Trophoblast cell (in vitro differentiated cells and primary cell): ENCODE measurements around the gene GPR21.

Source experiments
- DNase-seq, 2 donors: peaks; one replicate each; pipeline ENCODE4 v3.0.0-alpha.2; 2016
- H2AFZ ChIP-seq: 2 replicates; pipeline ENCODE4 v1.6.1; 2013; ENCODE audit warnings: low read length, moderate library complexity, mild to moderate bottlenecking; ENCODE audit not compliant: insufficient read depth, poor library complexity
- H2AK5ac ChIP-seq: 2 replicates; pipeline ENCODE4 v1.6.1; 2013; ENCODE audit warnings: mild to moderate bottlenecking, low read length
- H2BK120ac ChIP-seq: 2 replicates; pipeline ENCODE4 v1.6.1; 2013; ENCODE audit warnings: low read length, mild to moderate bottlenecking, moderate library complexity; ENCODE audit not compliant: insufficient read depth, poor library complexity
- H2BK12ac ChIP-seq: 2 replicates; pipeline ENCODE4 v1.6.1; 2013; ENCODE audit warnings: mild to moderate bottlenecking, low read length, moderate library complexity
- H2BK5ac ChIP-seq: 2 replicates; pipeline ENCODE4 v1.6.1; 2013; ENCODE audit warnings: low read length, low read depth, moderate library complexity, mild to moderate bottlenecking; ENCODE audit not compliant: poor library complexity
- H3K14ac ChIP-seq: 2 replicates; pipeline ENCODE4 v1.6.1; 2013; ENCODE audit warnings: mild to moderate bottlenecking, low read length
- H3K18ac ChIP-seq: 2 replicates; pipeline ENCODE4 v1.6.1; 2013; ENCODE audit warnings: mild to moderate bottlenecking, low read length
- H3K23ac ChIP-seq: 2 replicates; pipeline ENCODE4 v1.6.1; 2013; ENCODE audit warnings: low read length
- H3K27ac ChIP-seq: 2 replicates; pipeline ENCODE4 v1.5.1; 2013; ENCODE audit warnings: low read depth, mild to moderate bottlenecking, inconsistent platforms, low read length, moderate library complexity
- H3K27me3 ChIP-seq: 2 replicates; pipeline ENCODE4 v1.6.1; 2013; ENCODE audit warnings: inconsistent platforms, mild to moderate bottlenecking, low read length, moderate library complexity; ENCODE audit not compliant: insufficient read depth
- H3K36me3 ChIP-seq, 2 experiments: 1 replicate in 1 of 2; 2 replicates in 1 of 2; pipeline ENCODE4 v1.6.1; 2013; ENCODE audit warnings: low read length in 2 of 2, mild to moderate bottlenecking in 2 of 2, moderate library complexity in 1 of 2; ENCODE audit not compliant: insufficient read depth in 2 of 2, control insufficient read depth in 1 of 2
- H3K4ac ChIP-seq: 2 replicates; pipeline ENCODE4 v1.6.1; 2013; ENCODE audit warnings: low read depth, mild to moderate bottlenecking, low read length, moderate library complexity
- H3K4me1 ChIP-seq, 2 experiments: 1 replicate in 1 of 2; 2 replicates in 1 of 2; pipeline ENCODE4 v1.6.1; 2013; ENCODE audit warnings: low read length in 2 of 2, mild to moderate bottlenecking in 2 of 2, moderate library complexity in 1 of 2; ENCODE audit not compliant: insufficient read depth in 2 of 2, control insufficient read depth in 1 of 2
- H3K4me2 ChIP-seq: 2 replicates; pipeline ENCODE4 v1.6.1; 2013; ENCODE audit warnings: inconsistent platforms, mild to moderate bottlenecking, low read length, moderate library complexity
- H3K4me3 ChIP-seq: 2 replicates; pipeline ENCODE4 v1.5.1; 2013; ENCODE audit warnings: mild to moderate bottlenecking, low read depth, low read length, inconsistent platforms
- H3K79me1 ChIP-seq: one replicate; pipeline ENCODE4 v1.6.1; 2013; ENCODE audit warnings: low read length
- H3K79me2 ChIP-seq: 2 replicates; pipeline ENCODE4 v1.6.1; 2013; ENCODE audit warnings: low read length, mild to moderate bottlenecking; ENCODE audit not compliant: control insufficient read depth, insufficient read depth, poor library complexity
- H3K9ac ChIP-seq: 2 replicates; pipeline ENCODE4 v1.6.1; 2013; ENCODE audit warnings: mild to moderate bottlenecking, low read length
- H3K9me3 ChIP-seq: 2 replicates; pipeline ENCODE4 v1.6.1; 2013; ENCODE audit warnings: low read depth, mild to moderate bottlenecking, control low read depth, inconsistent platforms, low read length; ENCODE audit not compliant: insufficient read depth
- H4K12ac ChIP-seq: 2 replicates; pipeline ENCODE4 v1.6.1; 2013; ENCODE audit warnings: low read depth, mild to moderate bottlenecking, low read length, moderate library complexity
- H4K8ac ChIP-seq: 2 replicates; pipeline ENCODE4 v1.6.1; 2013; ENCODE audit warnings: low read depth, mild to moderate bottlenecking, low read length, moderate library complexity
- H4K91ac ChIP-seq: one replicate; pipeline ENCODE4 v1.6.1; 2013; ENCODE audit warnings: low read depth, mild to moderate bottlenecking, low read length, moderate library complexity
- WGBS: extraction: QIAGEN DNeasy Blood & Tissue Kit; methylation state at CpG from one replicate; pipeline ENCODE4 v1.1.7; 2013; ENCODE audit warnings: missing lambda C conversion rate; ENCODE audit not compliant: insufficient read length, insufficient coverage; ENCODE audit errors: extremely low coverage; 5-methylcytosine and 5-hydroxymethylcytosine counted together

Gene GPR21

DNA sequence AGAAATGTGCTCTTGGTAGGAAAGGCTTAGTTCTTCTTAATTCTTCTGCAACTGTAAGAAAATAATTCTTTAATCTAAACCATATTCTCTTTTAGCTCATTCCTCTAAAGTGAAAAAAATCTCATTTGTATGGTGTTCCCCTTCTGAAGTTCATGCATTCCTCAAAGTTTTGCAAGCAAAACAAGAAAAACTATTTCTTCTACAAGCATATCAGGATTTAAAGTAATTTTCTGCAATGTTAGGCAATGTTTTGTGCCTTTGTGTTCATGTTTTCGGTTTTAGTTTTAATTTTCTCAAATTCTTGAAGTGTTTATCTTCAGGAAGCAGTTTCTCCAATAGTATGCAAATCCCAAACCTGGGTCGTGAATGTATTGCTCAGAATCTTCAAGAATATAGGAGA, 12.7 kb upstream of the GPR21 start:
- Histone ChIP-seq H3K27ac (no peak overlapping the region), H3K9ac (no peak overlapping the region), H4K8ac (no peak overlapping the region), H3K9me3 (no peaks in the 10 kb centered on the region), H3K27me3 (no peaks in the 10 kb centered on the region), H2BK12ac (no peak overlapping the region), H3K36me3 (peaks cover 6 to 17% of the 10 kb centered on the region in 2 experiments), H2AK5ac (no peak overlapping the region), H3K4me1 (no peaks in the 10 kb centered on the region), H3K79me2 (no peaks in the 10 kb centered on the region), H3K4ac (no peak overlapping the region), H3K18ac (no peak overlapping the region), H2AFZ (no peak overlapping the region), H3K4me2 (no peak overlapping the region), H3K14ac (no peak overlapping the region), H4K91ac (no peak overlapping the region), H2BK120ac (no peak overlapping the region), H2BK5ac (no peak overlapping the region), H3K79me1 (no peaks in the 10 kb centered on the region), H3K23ac (no peak overlapping the region), H4K12ac (no peak overlapping the region), H3K4me3 (no peak overlapping the region)
- DNase-seq: peak in 1 of 2 donors; percentile 62
- WGBS: no CpG with 5 or more reads among the region's 2 CpGs

DNA sequence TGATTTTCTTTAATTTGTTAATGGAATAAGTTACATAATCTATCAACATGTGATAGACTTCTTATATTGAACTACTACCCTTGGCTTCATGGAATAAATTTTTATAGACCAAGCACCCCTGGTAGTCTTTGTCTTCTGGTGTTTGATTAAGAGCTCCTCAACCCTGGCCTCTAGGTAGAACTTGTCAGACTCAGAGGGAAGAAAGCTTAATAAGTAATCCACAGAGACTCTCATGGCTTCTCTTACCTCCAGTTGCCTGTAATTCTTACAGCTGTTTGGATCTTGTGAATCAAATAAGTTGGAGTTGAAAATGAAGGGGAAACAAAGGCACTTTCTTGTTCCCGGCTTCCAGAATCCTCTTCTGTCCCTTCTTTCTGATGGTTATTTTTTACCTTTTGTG, 7.0 kb upstream of the GPR21 start:
- no peak overlapping the region for H3K4me3 ChIP-seq
- no peak overlapping the region for H2BK12ac ChIP-seq
- H3K9ac ChIP-seq: no peak overlapping the region
- H3K9me3 ChIP-seq: no peaks in the 10 kb centered on the region
- DNase-seq: no peak
- H2AK5ac ChIP-seq: no peak overlapping the region
- no peaks in the 10 kb centered on the region for H3K79me2 ChIP-seq
- H3K4me1 ChIP-seq: no peaks in the 10 kb centered on the region
- WGBS: no CpG with 5 or more reads among the region's 1 CpG
- H3K27ac ChIP-seq: no peak overlapping the region
- no peak overlapping the region for H4K91ac ChIP-seq
- no peak overlapping the region for H4K8ac ChIP-seq
- peaks cover 5 to 14% of the 10 kb centered on the region in 2 experiments for H3K36me3 ChIP-seq
- H3K14ac ChIP-seq: no peak overlapping the region
- H2AFZ ChIP-seq: no peak overlapping the region
- H3K79me1 ChIP-seq: no peaks in the 10 kb centered on the region
- H3K27me3 ChIP-seq: no peaks in the 10 kb centered on the region
- H3K4me2 ChIP-seq: no peak overlapping the region
- H2BK5ac ChIP-seq: no peak overlapping the region
- no peak overlapping the region for H3K23ac ChIP-seq
- H3K4ac ChIP-seq: no peak overlapping the region
- H3K18ac ChIP-seq: no peak overlapping the region
- H2BK120ac ChIP-seq: no peak overlapping the region
- no peak overlapping the region for H4K12ac ChIP-seq

DNA sequence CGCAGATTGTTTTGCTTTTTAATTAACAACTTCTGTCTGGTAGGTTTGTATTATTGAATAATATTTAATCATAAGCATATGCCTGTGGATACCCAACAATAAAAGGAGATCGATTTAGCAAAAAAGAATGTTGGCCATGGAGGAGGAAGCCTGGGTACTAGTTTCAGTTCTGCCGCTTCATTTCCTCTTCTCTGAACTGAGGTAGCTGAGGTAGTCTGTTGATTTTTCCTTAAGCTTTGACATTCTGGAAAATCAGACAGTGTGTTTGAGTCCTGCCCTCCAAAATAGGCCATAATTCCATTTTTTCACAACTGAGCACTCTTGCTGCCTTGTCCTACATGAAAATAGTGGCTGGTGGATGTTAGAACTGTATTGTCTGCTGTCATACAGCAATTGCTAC, 6.0 kb upstream of the GPR21 start:
- Histone ChIP-seq H3K27ac (no peak overlapping the region), H3K14ac (no peak overlapping the region), H3K4me2 (no peak overlapping the region), H3K4ac (no peak overlapping the region), H4K12ac (no peak overlapping the region), H3K79me1 (no peaks in the 10 kb centered on the region), H2BK12ac (no peak overlapping the region), H3K27me3 (no peaks in the 10 kb centered on the region), H3K9ac (no peak overlapping the region), H2BK5ac (no peak overlapping the region), H3K9me3 (no peaks in the 10 kb centered on the region), H3K4me1 (no peaks in the 10 kb centered on the region), H2AFZ (no peak overlapping the region), H3K18ac (no peak overlapping the region), H2AK5ac (no peak overlapping the region), H4K91ac (no peak overlapping the region), H3K36me3 (peaks cover 4 to 11% of the 10 kb centered on the region in 2 experiments), H3K23ac (no peak overlapping the region), H2BK120ac (no peak overlapping the region), H3K79me2 (no peaks in the 10 kb centered on the region), H3K4me3 (no peak overlapping the region), H4K8ac (no peak overlapping the region)
- no peak for DNase-seq
- no CpG with 5 or more reads among the region's 3 CpGs for WGBS

DNA sequence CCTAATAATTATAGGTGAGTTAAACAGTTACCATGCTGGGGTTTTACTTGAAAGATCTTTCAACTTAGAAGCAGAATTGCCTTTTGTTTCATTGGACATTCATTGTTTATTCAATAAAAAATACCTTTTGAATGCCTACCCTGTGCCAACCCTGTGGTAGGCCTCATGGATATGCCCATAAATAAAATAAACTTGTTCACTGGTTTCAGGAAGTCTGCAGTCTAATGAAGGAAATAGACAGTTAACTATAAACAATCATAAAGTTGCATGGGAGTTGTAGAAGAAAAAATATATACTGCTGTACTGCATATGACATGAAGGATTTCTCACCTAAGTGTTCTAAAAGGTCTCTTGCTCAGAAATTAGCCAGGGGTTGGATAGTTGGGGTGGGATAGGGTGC, 5.3 kb upstream of the GPR21 start:
- no peak overlapping the region for H3K9ac ChIP-seq
- H3K9me3 ChIP-seq: no peaks in the 10 kb centered on the region
- H4K91ac ChIP-seq: no peak overlapping the region
- H3K27ac ChIP-seq: no peak overlapping the region
- no peak overlapping the region for H3K23ac ChIP-seq
- peaks cover 4 to 9% of the 10 kb centered on the region in 2 experiments for H3K36me3 ChIP-seq
- no peak overlapping the region for H4K12ac ChIP-seq
- H3K27me3 ChIP-seq: no peaks in the 10 kb centered on the region
- no peak overlapping the region for H3K4ac ChIP-seq
- H3K79me2 ChIP-seq: no peaks in the 10 kb centered on the region
- H4K8ac ChIP-seq: no peak overlapping the region
- no peak overlapping the region for H3K4me2 ChIP-seq
- no peak for DNase-seq
- H3K18ac ChIP-seq: no peak overlapping the region
- H2BK5ac ChIP-seq: no peak overlapping the region
- no peak overlapping the region for H2BK12ac ChIP-seq
- H3K4me3 ChIP-seq: no peak overlapping the region
- no peak overlapping the region for H3K14ac ChIP-seq
- H3K4me1 ChIP-seq: peaks cover 0 to under 1% of the 10 kb centered on the region in 2 experiments
- H3K79me1 ChIP-seq: no peaks in the 10 kb centered on the region
- H2BK120ac ChIP-seq: no peak overlapping the region
- no peak overlapping the region for H2AK5ac ChIP-seq
- no peak overlapping the region for H2AFZ ChIP-seq
